Measurements from ENCODE around the gene KIAA2012.

Gene KIAA2012

DNA sequence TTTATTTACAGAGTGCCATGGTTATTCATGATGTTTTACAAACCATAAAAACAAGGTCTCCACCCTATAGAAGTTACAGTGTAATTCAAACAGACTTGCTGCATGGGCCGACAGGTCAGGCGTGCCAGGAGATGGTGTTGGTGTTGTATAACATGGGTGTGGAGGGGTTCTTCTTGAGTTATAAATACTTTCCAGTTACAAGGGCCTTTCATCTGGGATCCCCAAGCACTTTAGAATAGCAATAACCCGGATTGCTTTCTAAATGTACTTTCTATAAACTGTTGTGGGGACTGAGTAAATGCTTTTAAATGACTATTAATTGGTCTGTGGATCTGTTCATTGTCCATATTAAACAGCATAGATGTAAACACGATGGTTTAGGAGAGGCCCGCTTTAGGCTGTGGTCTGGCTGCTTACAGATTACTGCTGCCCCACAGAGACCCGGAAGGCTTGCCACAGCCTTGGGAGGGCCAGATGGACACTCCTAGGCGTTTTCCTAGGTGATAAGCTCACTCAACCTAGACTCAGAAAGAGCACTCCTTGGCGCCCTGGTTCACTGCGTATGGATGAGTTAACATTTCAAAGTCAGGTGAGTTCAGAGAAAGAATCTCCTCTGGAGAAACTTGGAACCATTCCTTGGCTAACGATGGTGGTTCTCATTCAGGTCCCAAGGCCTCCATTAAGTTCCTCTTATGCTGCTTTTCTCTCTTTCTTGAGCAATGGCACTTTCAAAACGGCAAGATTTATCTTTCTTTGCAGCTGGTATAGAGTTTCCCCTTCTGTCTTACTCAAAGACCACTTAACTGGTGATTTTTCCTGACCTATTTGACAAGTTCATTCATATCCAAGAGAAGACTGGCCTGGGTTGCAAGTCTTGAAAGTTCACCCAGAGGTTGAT is 3.6 kb upstream of the KIAA2012 start:
- CTCF ChIA-PET = no interaction called here

DNA sequence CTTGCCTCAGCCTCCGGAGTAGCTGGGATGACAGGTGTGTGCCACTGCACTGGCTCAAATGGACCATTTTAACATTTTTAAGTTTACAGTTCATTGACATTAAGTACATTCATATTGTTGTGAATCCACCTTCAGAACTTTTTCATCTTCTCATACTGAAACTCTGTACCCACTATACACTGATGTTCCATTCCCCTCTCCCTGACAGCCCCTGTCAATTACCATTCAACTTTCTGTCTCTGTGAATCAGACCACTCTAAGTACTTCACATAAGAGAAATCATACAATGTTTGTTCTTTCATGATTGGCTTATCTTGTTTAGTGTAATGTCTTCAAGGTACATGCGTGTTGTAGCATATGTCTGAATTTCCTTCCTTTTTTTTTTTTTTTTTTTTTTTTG is 1.9 kb upstream of the KIAA2012 start:
- TF ChIP-seq, protein P1, sequence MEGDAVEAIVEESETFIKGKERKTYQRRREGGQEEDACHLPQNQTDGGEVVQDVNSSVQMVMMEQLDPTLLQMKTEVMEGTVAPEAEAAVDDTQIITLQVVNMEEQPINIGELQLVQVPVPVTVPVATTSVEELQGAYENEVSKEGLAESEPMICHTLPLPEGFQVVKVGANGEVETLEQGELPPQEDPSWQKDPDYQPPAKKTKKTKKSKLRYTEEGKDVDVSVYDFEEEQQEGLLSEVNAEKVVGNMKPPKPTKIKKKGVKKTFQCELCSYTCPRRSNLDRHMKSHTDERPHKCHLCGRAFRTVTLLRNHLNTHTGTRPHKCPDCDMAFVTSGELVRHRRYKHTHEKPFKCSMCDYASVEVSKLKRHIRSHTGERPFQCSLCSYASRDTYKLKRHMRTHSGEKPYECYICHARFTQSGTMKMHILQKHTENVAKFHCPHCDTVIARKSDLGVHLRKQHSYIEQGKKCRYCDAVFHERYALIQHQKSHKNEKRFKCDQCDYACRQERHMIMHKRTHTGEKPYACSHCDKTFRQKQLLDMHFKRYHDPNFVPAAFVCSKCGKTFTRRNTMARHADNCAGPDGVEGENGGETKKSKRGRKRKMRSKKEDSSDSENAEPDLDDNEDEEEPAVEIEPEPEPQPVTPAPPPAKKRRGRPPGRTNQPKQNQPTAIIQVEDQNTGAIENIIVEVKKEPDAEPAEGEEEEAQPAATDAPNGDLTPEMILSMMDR (IDR thresholded peaks at IDR 0.05; ENCODE audit: control extremely low read depth, extremely low read depth, low read depth, missing control alignments) = no peak
- POLR2A ChIA-PET = no interaction called here
- DNase-seq (ENCODE audit: extremely low spot score) = no peak
- CTCF ChIA-PET = no interaction called here

More for the DNA sequence above, 3.6 kb upstream of the KIAA2012 start:
- POLR2A ChIA-PET = no interaction called here
- TF ChIP-seq, protein P1 (IDR thresholded peaks at IDR 0.05; ENCODE audit: control extremely low read depth, extremely low read depth, low read depth, missing control alignments) = no peak
- no peak for DNase-seq (ENCODE audit: extremely low spot score)

DNA sequence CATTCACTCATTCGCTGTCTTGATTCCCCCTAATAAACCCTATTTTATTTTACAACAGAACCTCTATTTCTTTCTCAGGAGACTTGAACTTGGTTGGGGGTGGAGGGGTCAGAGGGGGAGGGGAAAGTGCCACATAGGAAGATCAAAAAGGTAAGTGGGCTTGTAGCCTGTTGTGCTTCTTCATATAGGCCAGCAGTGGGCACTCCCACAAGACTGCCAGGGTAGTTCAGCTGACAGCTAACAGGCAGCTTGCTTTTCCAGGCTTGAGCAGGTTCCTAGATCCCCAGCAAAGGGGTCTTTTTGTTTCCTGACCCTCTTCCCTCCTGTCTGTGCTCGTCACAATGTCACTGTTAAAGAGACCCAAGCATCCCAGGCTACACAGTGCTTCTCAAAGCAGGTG is 829 bp upstream of the KIAA2012 start:
- TF ChIP-seq, protein P1 (IDR thresholded peaks at IDR 0.05; ENCODE audit: control extremely low read depth, extremely low read depth, low read depth, missing control alignments) = no peak
- POLR2A ChIA-PET = no interaction called here
- no peak for DNase-seq (ENCODE audit: extremely low spot score)
- CTCF ChIA-PET = interaction anchor here (1.3 kb wide), 1 partner anchor 26 kb away, joined by 4 read pairs; no protein-coding TSS in a partner anchor

DNA sequence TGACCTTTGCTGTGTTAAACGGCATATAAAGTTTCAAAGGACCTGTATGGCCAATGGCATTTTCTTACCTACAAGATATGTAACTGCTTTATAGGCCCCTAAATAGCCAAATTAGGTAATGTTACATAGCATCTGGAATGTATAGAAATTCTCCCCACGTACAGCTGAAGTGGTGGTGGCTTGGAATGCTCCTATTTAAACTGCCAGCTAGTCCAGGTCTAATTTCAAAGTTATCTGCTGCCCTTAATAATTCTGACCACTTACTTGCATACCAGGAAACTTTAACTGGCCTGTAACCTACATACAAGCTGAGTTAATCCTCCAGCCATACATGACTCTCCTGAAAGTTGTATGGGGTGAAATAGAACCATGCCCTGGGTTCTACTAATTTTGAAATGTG is 1.3 kb downstream of the KIAA2012 start:
- DNase-seq (ENCODE audit: extremely low spot score) = no peak
- POLR2A ChIA-PET = no interaction called here
- CTCF ChIA-PET = no interaction called here
- TF ChIP-seq, protein P1 (IDR thresholded peaks at IDR 0.05; ENCODE audit: control extremely low read depth, extremely low read depth, low read depth, missing control alignments) = no peak

DNA sequence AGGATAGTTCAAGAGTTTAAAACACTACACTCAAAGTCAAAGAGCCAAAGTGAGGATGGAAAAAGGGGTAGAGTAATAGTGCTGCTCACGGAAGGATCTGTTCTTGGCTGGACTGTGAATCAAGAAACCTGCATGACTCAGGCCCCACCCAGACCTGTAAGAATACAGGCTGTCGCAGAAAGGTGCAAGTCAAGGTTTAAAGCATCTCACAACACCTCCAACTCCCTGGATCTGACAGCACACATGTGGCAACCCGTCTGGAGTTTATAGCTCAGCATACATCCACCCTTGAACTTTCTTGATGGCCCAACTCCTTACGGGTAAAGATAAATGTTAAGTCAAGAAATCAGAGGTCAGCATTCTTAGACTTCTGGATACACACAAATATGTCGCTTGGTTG is 6.3 kb downstream of the KIAA2012 start:
- CTCF ChIA-PET = interaction anchor here (1.3 to 1.4 kb wide), 3 partner anchors 9 to 25 kb away, joined by 3 to 4 read pairs (median 3); no protein-coding TSS in a partner anchor
- POLR2A ChIA-PET = no interaction called here

DNA sequence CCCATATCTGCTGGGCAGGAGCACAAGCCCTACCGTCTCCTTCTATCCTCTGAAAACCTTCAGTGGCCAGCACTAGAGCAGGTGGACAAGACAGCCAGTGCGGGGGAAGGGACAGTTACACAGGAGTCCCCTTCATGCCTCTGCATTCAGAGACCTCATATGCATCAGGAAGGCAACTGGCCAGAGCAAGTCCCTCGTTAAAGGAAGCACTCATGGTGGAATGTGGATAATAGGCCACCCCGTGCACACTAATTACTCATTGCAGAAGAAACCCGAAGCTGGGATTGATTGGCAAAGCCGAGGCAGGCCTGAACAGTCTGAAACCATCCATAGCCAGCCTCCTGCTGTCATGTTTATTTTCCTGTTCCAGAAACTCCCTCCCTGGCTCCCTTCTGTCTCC is 11.2 kb downstream of the KIAA2012 start:
- TF ChIP-seq, protein P1 (IDR thresholded peaks at IDR 0.05; ENCODE audit: control extremely low read depth, extremely low read depth, low read depth, missing control alignments) = no peak
- ChIA-PET CTCF (no interaction called here), POLR2A (no interaction called here)
- DNase-seq (ENCODE audit: extremely low spot score) = no peak

More for the DNA sequence above, 6.3 kb downstream of the KIAA2012 start:
- no peak for DNase-seq (ENCODE audit: extremely low spot score)
- TF ChIP-seq, protein P1 (IDR thresholded peaks at IDR 0.05; ENCODE audit: control extremely low read depth, extremely low read depth, low read depth, missing control alignments) = no peak
